ENCODE data around the gene SNHG17. TPM values are rescaled to one million over a fixed set of nuclear protein-coding genes. Genes with fewer than 3 reads are reported as not detected.

SNHG17 gene
- total RNA-seq, 2 experiments from 2014 or later: 154 to 159 TPM

DNA sequence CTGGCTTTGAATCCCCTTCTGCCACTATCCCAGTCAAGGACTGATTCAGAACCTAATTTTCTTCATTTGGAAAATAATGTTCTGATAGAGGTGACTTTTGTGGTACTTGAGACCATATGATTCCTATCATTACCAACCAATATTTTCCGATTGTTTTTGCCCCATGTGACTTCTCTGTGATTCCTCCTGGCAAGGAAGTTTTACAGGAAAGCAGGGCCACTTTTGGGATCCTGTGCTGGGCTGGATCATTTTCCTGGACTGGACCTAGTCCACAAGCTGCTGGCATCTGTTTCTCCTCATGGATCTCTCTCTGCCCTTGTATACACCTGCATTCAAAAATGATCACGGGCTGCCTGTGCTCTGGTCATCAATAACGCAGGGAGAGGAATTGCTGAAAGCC is 13.9 kb upstream of the SNHG17 start:
- Mint-ChIP-seq H3K9me3 (no peaks in the 10 kb centered on the region), H3K27me3 (no peaks in the 10 kb centered on the region), H3K4me1 (ENCODE audit: low read depth) (peaks cover 42% of the 10 kb centered on the region), H3K4me3 (no peak overlapping the region), H3K36me3 (ENCODE audit: low read depth) (peaks cover 18% of the 10 kb centered on the region), H3K27ac (no peak overlapping the region)
- POLR2A ChIA-PET: interaction anchor here (1.4 to 6.6 kb wide), 2 partner anchors 16 to 22 kb away, joined by 3 to 165 read pairs; partner anchors contain the start of gene SNHG17
- DNase-seq (no peak), ATAC-seq (no peak)
- intact Hi-C loops (cut with micrococcal nuclease): no loop called here
- CTCF ChIA-PET: no interaction called here
- TF ChIP-seq, protein P1, sequence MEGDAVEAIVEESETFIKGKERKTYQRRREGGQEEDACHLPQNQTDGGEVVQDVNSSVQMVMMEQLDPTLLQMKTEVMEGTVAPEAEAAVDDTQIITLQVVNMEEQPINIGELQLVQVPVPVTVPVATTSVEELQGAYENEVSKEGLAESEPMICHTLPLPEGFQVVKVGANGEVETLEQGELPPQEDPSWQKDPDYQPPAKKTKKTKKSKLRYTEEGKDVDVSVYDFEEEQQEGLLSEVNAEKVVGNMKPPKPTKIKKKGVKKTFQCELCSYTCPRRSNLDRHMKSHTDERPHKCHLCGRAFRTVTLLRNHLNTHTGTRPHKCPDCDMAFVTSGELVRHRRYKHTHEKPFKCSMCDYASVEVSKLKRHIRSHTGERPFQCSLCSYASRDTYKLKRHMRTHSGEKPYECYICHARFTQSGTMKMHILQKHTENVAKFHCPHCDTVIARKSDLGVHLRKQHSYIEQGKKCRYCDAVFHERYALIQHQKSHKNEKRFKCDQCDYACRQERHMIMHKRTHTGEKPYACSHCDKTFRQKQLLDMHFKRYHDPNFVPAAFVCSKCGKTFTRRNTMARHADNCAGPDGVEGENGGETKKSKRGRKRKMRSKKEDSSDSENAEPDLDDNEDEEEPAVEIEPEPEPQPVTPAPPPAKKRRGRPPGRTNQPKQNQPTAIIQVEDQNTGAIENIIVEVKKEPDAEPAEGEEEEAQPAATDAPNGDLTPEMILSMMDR (IDR thresholded peaks at IDR 0.05): no peak

DNA sequence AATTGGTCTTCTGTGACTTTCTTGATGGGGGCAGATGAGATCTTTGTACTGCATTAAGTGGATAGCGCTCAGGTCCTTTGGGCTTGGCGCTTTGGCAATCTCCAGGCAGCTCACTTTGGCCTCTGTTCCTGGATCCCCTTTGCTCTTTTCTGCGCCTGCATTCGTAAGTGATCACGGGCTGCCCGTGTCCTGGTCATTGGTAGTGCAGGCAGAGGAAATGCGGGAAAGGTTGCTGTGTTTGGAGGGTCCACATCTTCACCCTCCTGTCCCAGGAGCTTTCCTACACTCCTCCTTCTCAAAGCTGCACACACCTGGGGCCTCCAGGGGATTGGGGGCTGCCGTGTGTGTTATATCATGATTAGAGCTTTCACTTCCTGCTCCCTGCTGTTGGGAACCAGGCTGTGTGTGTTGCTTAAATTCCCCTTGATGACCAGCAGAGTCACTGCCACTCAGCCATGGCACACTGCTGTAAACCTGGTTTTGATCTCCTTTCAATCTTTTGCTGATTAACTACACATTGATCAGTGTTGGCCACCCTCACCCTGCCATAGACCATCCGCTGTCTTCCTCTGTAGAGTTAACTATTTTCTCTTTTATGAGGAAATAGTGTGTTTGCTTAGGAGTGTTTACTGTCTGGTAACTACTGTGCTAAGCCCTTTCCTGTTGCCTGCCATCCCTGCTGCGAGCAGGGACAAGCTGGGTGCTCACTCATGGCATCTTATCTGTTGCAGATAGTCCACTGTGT is 13.0 kb upstream of the SNHG17 start:
- peaks cover 42% of the 10 kb centered on the region for H3K4me1 Mint-ChIP-seq (ENCODE audit: low read depth)
- H3K4me3 Mint-ChIP-seq: peak overlapping the region; percentile 78
- TF ChIP-seq, protein P1 (IDR thresholded peaks at IDR 0.05): no peak
- no peak for ATAC-seq
- intact Hi-C loops (cut with micrococcal nuclease): no loop called here
- POLR2A ChIA-PET: interaction anchor here (1.2 to 6.6 kb wide), 5 partner anchors 9 to 25 kb away, joined by 3 to 165 read pairs (median 9); partner anchors contain the start of genes RALGAPB and SNHG17
- peaks cover 18% of the 10 kb centered on the region for H3K36me3 Mint-ChIP-seq (ENCODE audit: low read depth)
- H3K27ac Mint-ChIP-seq: peak overlapping the region; percentile 84
- H3K27me3 Mint-ChIP-seq: no peaks in the 10 kb centered on the region
- H3K9me3 Mint-ChIP-seq: no peaks in the 10 kb centered on the region
- no peak for DNase-seq
- CTCF ChIA-PET: interaction anchor here (1.2 to 5.2 kb wide), 5 partner anchors 14 to 78 kb away, joined by 4 to 101 read pairs (median 10); partner anchors contain the start of genes RALGAPB and SNHG17

DNA sequence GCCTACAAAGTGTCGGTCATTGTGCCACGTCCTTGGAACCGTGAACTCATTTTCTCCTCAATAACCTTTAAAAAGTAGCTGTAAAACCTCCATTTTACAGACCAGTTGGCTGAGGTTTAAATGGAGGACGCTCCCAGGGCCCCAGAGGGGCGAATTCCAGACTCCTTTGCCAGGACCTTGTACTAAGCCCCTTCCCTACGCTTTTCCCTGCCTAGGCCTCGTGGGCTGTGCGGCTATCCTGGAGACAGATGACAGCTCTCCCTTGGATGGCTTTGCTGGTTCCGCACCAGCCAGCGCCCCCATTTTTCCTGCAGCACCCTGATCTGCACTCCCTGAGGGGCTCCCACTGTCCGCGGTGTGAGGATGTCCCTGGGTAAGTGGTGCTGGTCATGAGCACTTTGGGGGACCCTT is 12.1 kb upstream of the SNHG17 start:
- H3K27me3 Mint-ChIP-seq: no peaks in the 10 kb centered on the region
- H3K36me3 Mint-ChIP-seq (ENCODE audit: low read depth): peaks cover 18% of the 10 kb centered on the region
- peak overlapping the region; percentile 78 for H3K4me3 Mint-ChIP-seq
- ATAC-seq (no peak), DNase-seq (no peak)
- H3K4me1 Mint-ChIP-seq (ENCODE audit: low read depth): peaks cover 42% of the 10 kb centered on the region
- intact Hi-C loops (cut with micrococcal nuclease): no loop called here
- CTCF ChIA-PET: interaction anchor here (1.2 to 5.2 kb wide), 6 partner anchors 14 to 79 kb away, joined by 4 to 101 read pairs (median 7); partner anchors contain the start of genes RALGAPB and SNHG17
- no peaks in the 10 kb centered on the region for H3K9me3 Mint-ChIP-seq
- POLR2A ChIA-PET: interaction anchor here (0.7 to 6.6 kb wide), 7 partner anchors 10 to 29 kb away, joined by 3 to 165 read pairs (median 9); partner anchors contain the start of genes RALGAPB and SNHG17
- H3K27ac Mint-ChIP-seq: peak overlapping the region; percentile 84
- TF ChIP-seq, protein P1 (IDR thresholded peaks at IDR 0.05): no peak

DNA sequence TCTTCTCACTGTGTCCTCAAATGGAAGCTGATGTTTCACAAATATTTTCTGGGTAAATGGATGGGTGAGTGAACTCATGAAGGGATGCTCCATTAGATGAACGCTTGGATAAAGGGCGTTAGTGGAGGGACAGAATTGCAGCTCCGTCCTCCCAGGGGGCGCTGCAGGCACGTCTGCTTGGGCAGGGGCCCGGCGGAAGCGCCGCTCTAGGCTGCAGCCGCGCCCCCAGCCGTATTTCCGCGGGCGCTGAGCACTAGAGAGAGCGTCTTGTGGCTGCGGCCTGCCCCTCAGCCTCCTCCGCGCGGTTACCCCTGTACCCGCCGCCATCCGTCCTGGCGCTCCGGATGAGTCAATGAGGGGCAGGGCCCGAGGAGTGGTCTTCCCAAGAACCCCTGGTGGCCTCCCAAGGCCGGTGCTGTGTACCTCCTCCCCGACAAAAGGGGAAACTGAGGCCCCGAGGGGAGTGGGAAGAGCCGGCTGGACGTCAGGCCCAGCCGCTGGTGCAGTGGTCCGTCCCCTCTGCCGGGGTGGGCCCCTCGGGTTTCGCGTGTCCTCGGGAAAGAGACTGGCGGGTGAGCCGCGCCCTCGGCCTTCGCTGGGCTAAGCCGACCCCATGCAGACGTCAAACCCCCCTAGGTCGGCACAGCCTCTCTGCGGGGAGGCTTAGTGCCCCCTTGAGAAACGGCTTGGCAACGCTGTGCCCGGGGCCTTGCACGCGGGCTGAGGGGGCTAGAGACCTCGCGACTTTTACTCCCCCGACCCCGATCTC is 11.5 kb upstream of the SNHG17 start:
- intact Hi-C loops (cut with micrococcal nuclease): no loop called here
- ChIA-PET CTCF (interaction anchor here (0.8 to 5.2 kb wide), 17 partner anchors 9 to 317 kb away, joined by 3 to 101 read pairs (median 4); partner anchors contain the start of genes RALGAPB and SNHG17), POLR2A (interaction anchor here (0.7 to 6.6 kb wide), 13 partner anchors 9 to 37 kb away, joined by 3 to 165 read pairs (median 6); partner anchors contain the start of genes RALGAPB and SNHG17)
- Mint-ChIP-seq H3K4me3 (peak overlapping the region; percentile 78), H3K36me3 (ENCODE audit: low read depth) (peaks cover 18% of the 10 kb centered on the region), H3K27me3 (no peaks in the 10 kb centered on the region), H3K9me3 (no peaks in the 10 kb centered on the region), H3K4me1 (ENCODE audit: low read depth) (peaks cover 42% of the 10 kb centered on the region), H3K27ac (peak overlapping the region; percentile 84)
- TF ChIP-seq, protein P1 (IDR thresholded peaks at IDR 0.05): peak; percentile 99
- ATAC-seq (peak; percentile 96), DNase-seq (peak; percentile 97)
